IMR-90 (cell line): ENCODE data around the gene SAMD1. TPM values are rescaled to one million over a fixed set of nuclear protein-coding genes. Genes with fewer than 3 reads are reported as not detected.

Experiments used
- ATAC-seq: fragments of 200-7000 bp; cut with Tn5 transposase; 2 replicates; pipeline ENCODE4 v1.9.1; 2020; ENCODE audit warnings: low read depth, mild to moderate bottlenecking, moderate library complexity
- BruUV-seq: library from RNA; stranded (reverse); fragments of 400-500 nt; replicated peaks from 2 replicates; lab custom pipeline; 2021; lab: Mats Ljungman, UMichigan
- CTCF ChIA-PET: fragments of 300-600 bp; formaldehyde crosslinking; extraction: SDS; loops from one replicate; lab custom pipeline; 2021; ENCODE audit warnings: antibody characterized with exemption; lab: Yijun Ruan, JAX
- POLR2A ChIA-PET: fragments of 300-600 bp; sonication (Branson Sonifier 250); formaldehyde crosslinking; loops from one replicate; lab custom pipeline; 2022; ENCODE audit warnings: antibody characterized with exemption; ENCODE audit not compliant: unreplicated experiment; lab: Charles Lee
- DNase-seq: peaks from one replicate; pipeline ENCODE4 v3.0.0; 2013
- H2AFZ ChIP-seq: replicated peaks from 2 replicates; pipeline ENCODE3; 2013; ENCODE audit warnings: low read length, mild to moderate bottlenecking; ENCODE audit not compliant: poor library complexity
- H2AK5ac ChIP-seq: 2 replicates; pipeline ENCODE4 v1.6.1; 2013; ENCODE audit warnings: low read depth, low read length, inconsistent platforms
- H2AK9ac ChIP-seq: replicated peaks from 2 replicates; pipeline ENCODE3; 2013; ENCODE audit warnings: mild to moderate bottlenecking, low read depth, low read length, moderate library complexity; ENCODE audit not compliant: poor library complexity
- H2BK120ac ChIP-seq: 2 replicates; pipeline ENCODE4 v1.6.1; 2013; ENCODE audit warnings: low read depth, low read length, inconsistent platforms
- H2BK15ac ChIP-seq: 3 replicates; pipeline ENCODE4 v1.6.1; 2013; ENCODE audit warnings: low read depth, low read length, inconsistent platforms
- H2BK20ac ChIP-seq: 2 replicates; pipeline ENCODE4 v1.6.1; 2013; ENCODE audit warnings: low read depth, mild to moderate bottlenecking, inconsistent platforms, low read length, moderate library complexity
- H2BK5ac ChIP-seq: 2 replicates; pipeline ENCODE4 v1.6.1; 2013; ENCODE audit warnings: mild to moderate bottlenecking, low read depth, low read length, inconsistent platforms; ENCODE audit not compliant: poor library complexity, severe bottlenecking
- H3K14ac ChIP-seq: replicated peaks from 2 replicates; pipeline ENCODE4 v1.6.1; 2013; ENCODE audit warnings: low read depth, low read length, inconsistent platforms
- H3K18ac ChIP-seq: 2 replicates; pipeline ENCODE4 v1.6.1; 2013; ENCODE audit warnings: low read depth, low read length, control low read depth
- H3K23ac ChIP-seq: 2 replicates; pipeline ENCODE4 v1.6.1; 2013; ENCODE audit warnings: low read depth, low read length, inconsistent platforms
- H3K27ac ChIP-seq: 2 replicates; pipeline ENCODE4 v1.5.1; 2013; ENCODE audit warnings: mild to moderate bottlenecking, control low read depth, low read length; ENCODE audit not compliant: insufficient read depth
- H3K27me3 ChIP-seq: 2 replicates; pipeline ENCODE4 v1.6.1; 2013; ENCODE audit warnings: low read length; ENCODE audit not compliant: control insufficient read depth, insufficient read depth
- H3K36me3 ChIP-seq: 2 replicates; pipeline ENCODE4 v1.6.1; 2013; ENCODE audit warnings: low read length, mixed read lengths; ENCODE audit not compliant: control insufficient read depth, insufficient read depth
- H3K4ac ChIP-seq: 2 replicates; pipeline ENCODE4 v1.6.1; 2013; ENCODE audit warnings: low read depth, low read length, inconsistent platforms
- H3K4me1 ChIP-seq: 2 replicates; pipeline ENCODE4 v1.6.1; 2013; ENCODE audit warnings: low read length, mixed read lengths; ENCODE audit not compliant: control insufficient read depth, insufficient read depth
- H3K4me2 ChIP-seq: 2 replicates; pipeline ENCODE4 v1.6.1; 2013; ENCODE audit warnings: low read depth, mild to moderate bottlenecking, control low read depth, low read length, moderate library complexity
- H3K4me3 ChIP-seq: 2 replicates; pipeline ENCODE4 v1.5.1; 2013; ENCODE audit warnings: low read depth, mild to moderate bottlenecking, control low read depth, low read length, moderate library complexity; ENCODE audit not compliant: insufficient read depth
- H3K56ac ChIP-seq: 2 replicates; pipeline ENCODE4 v1.6.1; 2013; ENCODE audit warnings: low read length, inconsistent platforms; ENCODE audit not compliant: insufficient read depth; ENCODE audit errors: extremely low read depth
- H3K79me1 ChIP-seq, 2 experiments: 2 replicates each; pipeline ENCODE4 v1.6.1; 2013; ENCODE audit warnings: low read length in 2 of 2, inconsistent platforms in 1 of 2, low read depth in 1 of 2
- H3K9ac ChIP-seq: 2 replicates; pipeline ENCODE4 v1.6.1; 2013; ENCODE audit warnings: low read depth, low read length, control low read depth
- H3K9me1 ChIP-seq: 2 replicates; pipeline ENCODE4 v1.6.1; 2013; ENCODE audit warnings: low read length, inconsistent platforms; ENCODE audit not compliant: insufficient read depth
- H3K9me3 ChIP-seq: 2 replicates; pipeline ENCODE4 v1.6.1; 2013; ENCODE audit warnings: low read length; ENCODE audit not compliant: control insufficient read depth, insufficient read depth
- H4K20me1 ChIP-seq: 2 replicates; pipeline ENCODE4 v1.6.1; 2013; ENCODE audit warnings: low read length, inconsistent platforms; ENCODE audit not compliant: insufficient read depth
- H4K5ac ChIP-seq: 2 replicates; pipeline ENCODE4 v1.6.1; 2013; ENCODE audit warnings: mild to moderate bottlenecking, low read depth, low read length, control low read depth
- H4K8ac ChIP-seq, 2 experiments: 2 replicates each; pipeline ENCODE4 v1.6.1; 2013; ENCODE audit warnings: low read depth in 2 of 2, low read length in 2 of 2, control low read depth in 1 of 2, inconsistent platforms in 1 of 2
- H4K91ac ChIP-seq: 2 replicates; pipeline ENCODE4 v1.6.1; 2013; ENCODE audit warnings: low read depth, low read length, inconsistent platforms; ENCODE audit not compliant: insufficient read depth
- BHLHE40 ChIP-seq: fragments of 150-350 bp; IDR thresholded peaks from 2 replicates; pipeline ENCODE4 v1.6.1; 2016; ENCODE audit warnings: mild to moderate bottlenecking, low read depth, low read length
- CEBPB ChIP-seq: IDR thresholded peaks from 2 replicates; pipeline ENCODE4 v1.6.1; 2012; ENCODE audit warnings: low read depth, low read length, improper control_type of control experiment
- CHD1 ChIP-seq: IDR thresholded peaks from 2 replicates; pipeline ENCODE4 v1.6.1; 2012; ENCODE audit warnings: low read depth, low read length, improper control_type of control experiment
- CTCF ChIP-seq: conservative IDR thresholded peaks from 2 replicates; pipeline ENCODE4 v1.5.1; 2012; ENCODE audit warnings: mild to moderate bottlenecking, low read depth, low read length, improper control_type of control experiment
- ELK1 ChIP-seq: fragments of 150-350 bp; IDR thresholded peaks from 2 replicates; pipeline ENCODE4 v1.6.1; 2016; ENCODE audit warnings: low read depth, mild to moderate bottlenecking, low read length, moderate library complexity, borderline replicate concordance
- FOS ChIP-seq: fragments of 150-350 bp; IDR thresholded peaks from 2 replicates; pipeline ENCODE4 v1.6.1; 2016; ENCODE audit warnings: low read depth, low read length
- MAFK ChIP-seq: IDR thresholded peaks from 2 replicates; pipeline ENCODE4 v1.6.1; 2012; ENCODE audit warnings: low read depth, low read length, improper control_type of control experiment
- MAZ ChIP-seq: IDR thresholded peaks from 2 replicates; pipeline ENCODE4 v1.6.1; 2012; ENCODE audit warnings: low read depth, mild to moderate bottlenecking, low read length, improper control_type of control experiment, moderate library complexity, borderline replicate concordance
- MXI1 ChIP-seq: IDR thresholded peaks from 2 replicates; pipeline ENCODE4 v1.6.1; 2012; ENCODE audit warnings: low read depth, mild to moderate bottlenecking, low read length, moderate library complexity, borderline replicate concordance
- NFE2L2 ChIP-seq: fragments of 150-350 bp; IDR thresholded peaks from 2 replicates; pipeline ENCODE4 v1.6.1; 2016; ENCODE audit warnings: low read depth, mild to moderate bottlenecking, low read length
- POLR2A ChIP-seq: IDR thresholded peaks from 2 replicates; pipeline ENCODE4 v1.6.1; 2012; ENCODE audit warnings: mild to moderate bottlenecking, low read depth, low read length
- RCOR1 ChIP-seq: IDR thresholded peaks from 2 replicates; pipeline ENCODE4 v1.6.1; 2012; ENCODE audit warnings: mild to moderate bottlenecking, low read length, improper control_type of control experiment; ENCODE audit not compliant: insufficient replicate concordance
- RFX5 ChIP-seq: IDR thresholded peaks from 2 replicates; pipeline ENCODE4 v1.8.0; 2012; ENCODE audit warnings: low read depth, mild to moderate bottlenecking, low read length, moderate library complexity
- WGBS, 2 experiments: methylation state at CpG; one replicate each; pipeline versions ENCODE4 v1.1.5 to v1.1.7; 2013; ENCODE audit warnings: missing lambda C conversion rate in 2 of 2; ENCODE audit not compliant: insufficient read length in 1 of 2; ENCODE audit errors: extremely low coverage in 2 of 2; 5-methylcytosine and 5-hydroxymethylcytosine counted together
- dilution Hi-C: fragments of 300-500 bp; cut with HindIII; formaldehyde crosslinking; loops from one replicate; pipeline ENCODE4 v1.14.3; 2018; ENCODE audit warnings: low sequenced_read_pairs; ENCODE audit not compliant: unreplicated experiment
- in situ Hi-C: fragments of 300-500 bp; cut with MboI; formaldehyde crosslinking; loops from 3 replicates; pipeline ENCODE4 v1.14.3; 2019; ENCODE audit warnings: low sequenced_read_pairs, inconsistent platforms, mixed read lengths
- intact Hi-C: fragments of 100-400 bp; cut with micrococcal nuclease; formaldehyde crosslinking; loops from 2 replicates; pipeline ENCODE4 v1.10.0; 2022
- polyA plus RNA-seq, 3 experiments: library from polyadenylated mRNA; depleted of rRNA; stranded (reverse); fragments of >200 nt; gene quantifications; 2 replicates each; pipeline ENCODE4 v1.2.3, GENCODE V29; 2012; ENCODE audit warnings: low replicate concordance in 1 of 3
- total RNA-seq: library from RNA; depleted of rRNA; stranded (reverse); fragments of >200 nt; gene quantifications from 2 replicates; pipeline ENCODE4 v1.2.3, GENCODE V29; 2012

The SAMD1 gene
- total and polyA plus RNA-seq, 2 of the 4 experiments (the other 2 are of a cell fraction) = 6.5 to 14.1 TPM

GRCh38 chr19:14073925-14074838 lies 16.4 kb downstream of the SAMD1 start:
- Histone ChIP-seq H3K27me3 (no peaks in the 10 kb centered on the region; the same call in 1 of the 2 replicates), H4K8ac (peak overlapping the region; percentile 36 to 78; a peak in 3 of 4 replicates), H2BK5ac (peak overlapping the region; percentile 1), H4K20me1 (no peaks in the 10 kb centered on the region), H3K9ac (peak overlapping the region; percentile 57), H3K18ac (no peak overlapping the region), H4K91ac (no peak overlapping the region; the same call in 1 of the 2 replicates), H3K9me1 (no peaks in the 10 kb centered on the region), H2BK15ac (no peak overlapping the region), H3K4me2 (peak overlapping the region; percentile 88), H3K14ac (peak overlapping the region; percentile 76; the same call in 1 of the 2 replicates), H2AK9ac (peak overlapping the region; percentile 85), H3K4me1 (peaks cover 10% of the 10 kb centered on the region), H2BK120ac (0 out of 2 replicates have a peak overlapping the region, but pooled peaks have one; percentile 15), H3K4ac (peak overlapping the region; percentile 43), H2BK20ac (no peak overlapping the region), H3K36me3 (no peaks in the 10 kb centered on the region), H4K5ac (no peak overlapping the region; the same call in 1 of the 2 replicates), H3K27ac (peak overlapping the region; percentile 13; the same call in 1 of the 2 replicates), H2AFZ (peak overlapping the region; percentile 96), H3K79me1 (peaks cover 0 to 14% of the 10 kb centered on the region in 2 experiments; a peak in 1 of 4 replicates), H3K9me3 (no peaks in the 10 kb centered on the region), H3K4me3 (peak overlapping the region; percentile 61), H3K23ac (peak overlapping the region; percentile 59), H3K56ac (peak overlapping the region; percentile 41), H2AK5ac (no peak overlapping the region; the same call in 1 of the 2 replicates)
- dilution Hi-C loops (no loop called here), intact Hi-C loops (loop anchor here (2.0 kb wide), 1 partner anchor 477 kb away; no protein-coding TSS in a partner anchor), in situ Hi-C loops (loop anchor here (5.0 kb wide), 1 partner anchor 192 kb away; no protein-coding TSS in a partner anchor)
- CTCF ChIA-PET = interaction anchor here (0.6 kb wide), 1 partner anchor 274 kb away, joined by 3 read pairs; no protein-coding TSS in a partner anchor
- peak; percentile 16 for ATAC-seq
- BruUV-seq = no TSS peak
- 13% methylated on average over 14 of the region's 44 CpGs; no CpG with 5 or more reads in 1 of the 2 experiments for WGBS, 2 experiments
- DNase-seq = peak; percentile 25
- POLR2A ChIA-PET = no interaction called here
- no peak for TF ChIP-seq FOS
- TF ChIP-seq RCOR1 = no peak
- TF ChIP-seq CTCF = no peak
- no peak for TF ChIP-seq MAFK
- no peak for TF ChIP-seq POLR2A
- no peak for TF ChIP-seq CHD1
- TF ChIP-seq BHLHE40 = no peak
- no peak for TF ChIP-seq RFX5
- no peak for TF ChIP-seq NFE2L2
- TF ChIP-seq MAZ = no peak
- no peak for TF ChIP-seq CEBPB
- no peak for TF ChIP-seq MXI1
- no peak for TF ChIP-seq ELK1
